Cardiac fibroblast (primary cell): ENCODE measurements around the gene DAB2IP.

Source experiments
- DNase-seq, 2 donors: peaks; one replicate each; pipeline versions ENCODE4 v3.0.0 to v3.0.0-alpha.2; 2010; ENCODE audit warnings: low read depth in 2 of 2
- H3K4me3 ChIP-seq, 2 donors: replicated peaks in 1 of 2; 1 replicate in 1 of 2; 2 replicates in 1 of 2; pipeline ENCODE4 v1.5.1; 2011; ENCODE audit warnings: low read depth in 2 of 2, low read length in 2 of 2, mild to moderate bottlenecking in 2 of 2, moderate library complexity in 1 of 2
- CTCF ChIP-seq: IDR thresholded peaks from one replicate; pipeline ENCODE4 v1.5.1; 2011; ENCODE audit warnings: low read depth, mild to moderate bottlenecking, low read length, inconsistent platforms

DAB2IP gene

GRCh38 chr9:121655231-121655755 is 3.9 kb downstream of the DAB2IP start:
- no peak for TF ChIP-seq CTCF
- no peak for DNase-seq
- no peak overlapping the region for H3K4me3 ChIP-seq

GRCh38 chr9:121656941-121657470 is 5.6 kb downstream of the DAB2IP start:
- no peak overlapping the region for H3K4me3 ChIP-seq
- no peak for DNase-seq
- no peak for TF ChIP-seq CTCF

- DNase-seq = no peak
- no peak overlapping the region for H3K4me3 ChIP-seq
- no peak for TF ChIP-seq CTCF
Observed at GRCh38 chr9:121658166-121658565, 6.7 kb downstream of the DAB2IP start.

- DNase-seq = no peak
- no peak overlapping the region for H3K4me3 ChIP-seq
- no peak for TF ChIP-seq CTCF
Observed at GRCh38 chr9:121658591-121658990, 7.2 kb downstream of the DAB2IP start.

- no peak overlapping the region for H3K4me3 ChIP-seq
- no peak for DNase-seq
- TF ChIP-seq CTCF = no peak
Observed at GRCh38 chr9:121660367-121660766, 8.9 kb downstream of the DAB2IP start.

- no peak for TF ChIP-seq CTCF
- no peak overlapping the region for H3K4me3 ChIP-seq
- DNase-seq = no peak
Observed at GRCh38 chr9:121660876-121661275, 9.4 kb downstream of the DAB2IP start.

- H3K4me3 ChIP-seq = no peak overlapping the region
- TF ChIP-seq CTCF = no peak
- no peak for DNase-seq
Observed at GRCh38 chr9:121661328-121661727, 9.9 kb downstream of the DAB2IP start.
